ENCODE measurements around the gene SH3PXD2A. TPM values are rescaled to one million over a fixed set of nuclear protein-coding genes. Genes with fewer than 3 reads are reported as not detected.

SH3PXD2A gene
- total RNA-seq, 4 donors from 2014 or later: 12.1 to 68.5 (median 21.7) TPM

- Histone ChIP-seq H3K27ac (no peak overlapping the region), H3K27me3 (no peaks in the 10 kb centered on the region), H3K36me3 (no peaks in the 10 kb centered on the region), H3K9me3 (no peaks in the 10 kb centered on the region), H3K4me3 (no peak overlapping the region), H3K4me1 (peaks cover 0 to 10% (median 0%) of the 10 kb centered on the region in 4 donors)
- TF ChIP-seq POLR2A (IDR thresholded peaks at IDR 0.05): no peak
- TF ChIP-seq CTCF (IDR thresholded peaks at IDR 0.05): no peak
- DNase-seq: no peak
These were observed 282.8 kb downstream of the SH3PXD2A start for GRCh38 chr10:103572347-103573204.

GRCh38 chr10:103571656-103571975 lies 283.8 kb downstream of the SH3PXD2A start:
- Histone ChIP-seq H3K4me3 (no peak overlapping the region), H3K27ac (no peak overlapping the region), H3K36me3 (no peaks in the 10 kb centered on the region), H3K9me3 (no peaks in the 10 kb centered on the region), H3K27me3 (no peaks in the 10 kb centered on the region), H3K4me1 (peaks cover 0 to 10% (median 0%) of the 10 kb centered on the region in 4 donors)
- TF ChIP-seq POLR2A (IDR thresholded peaks at IDR 0.05): no peak
- no peak for TF ChIP-seq CTCF (IDR thresholded peaks at IDR 0.05)
- DNase-seq: no peak

- Histone ChIP-seq H3K27ac (peak overlapping the region in 1 of 4 donors; percentile 9), H3K27me3 (no peaks in the 10 kb centered on the region), H3K4me1 (peaks cover 0 to 10% (median 0%) of the 10 kb centered on the region in 4 donors), H3K9me3 (no peaks in the 10 kb centered on the region), H3K4me3 (no peak overlapping the region), H3K36me3 (no peaks in the 10 kb centered on the region)
- TF ChIP-seq POLR2A (IDR thresholded peaks at IDR 0.05) (no peak), CTCF (IDR thresholded peaks at IDR 0.05) (no peak)
- no peak for DNase-seq
These were observed 284.3 kb downstream of the SH3PXD2A start for GRCh38 chr10:103570844-103571655.

- Histone ChIP-seq H3K27me3 (no peaks in the 10 kb centered on the region), H3K27ac (no peak overlapping the region), H3K9me3 (no peaks in the 10 kb centered on the region), H3K4me3 (no peak overlapping the region), H3K4me1 (peaks cover 0 to 10% (median 0%) of the 10 kb centered on the region in 4 donors), H3K36me3 (no peaks in the 10 kb centered on the region)
- TF ChIP-seq CTCF (IDR thresholded peaks at IDR 0.05): no peak
- TF ChIP-seq POLR2A (IDR thresholded peaks at IDR 0.05): no peak
- DNase-seq: no peak
These were observed 285.5 kb downstream of the SH3PXD2A start for GRCh38 chr10:103569896-103570295.

GRCh38 chr10:103568505-103568904 lies 286.9 kb downstream of the SH3PXD2A start:
- no peaks in the 10 kb centered on the region for H3K36me3 ChIP-seq
- no peaks in the 10 kb centered on the region for H3K9me3 ChIP-seq
- no peak for DNase-seq
- H3K4me3 ChIP-seq: no peak overlapping the region
- no peak overlapping the region for H3K27ac ChIP-seq
- peaks cover 0 to 10% (median 0%) of the 10 kb centered on the region in 4 donors for H3K4me1 ChIP-seq
- TF ChIP-seq CTCF (IDR thresholded peaks at IDR 0.05) (no peak), POLR2A (IDR thresholded peaks at IDR 0.05) (no peak)
- H3K27me3 ChIP-seq: no peaks in the 10 kb centered on the region

All from Peyer's patch (tissue), 4 donors.